Measurements from ENCODE around the gene ALKBH1.

- no peak for TF ChIP-seq POLR2A (IDR thresholded peaks at IDR 0.05; ENCODE audit: low read depth, low read length)
- TF ChIP-seq POLR2AphosphoS5 (IDR thresholded peaks at IDR 0.05; ENCODE audit: low read depth, low read length) = no peak
Measured at GRCh38 chr14:77722301-77722700, 14.5 kb upstream of the ALKBH1 start.
